ENCODE results near the gene ALDH1L2.
"Not testable (repeated sequence)": the region's sequence is repeated elsewhere in the genome, so short reads cannot be mapped to it uniquely, and the experiment has no call there.

ALDH1L2 gene

GRCh38 chr12:105100207-105100985 is 16.1 kb upstream of the ALDH1L2 start:
- Histone ChIP-seq H2BK5ac (ENCODE audit: low read depth, low read length, poor library complexity) (no peak overlapping the region), H3K4me3 (ENCODE audit: low read depth, low read length) (no peak overlapping the region), H3K14ac (ENCODE audit: low read length) (no peak overlapping the region), H2BK12ac (ENCODE audit: low read length) (no peak overlapping the region), H3K27ac (ENCODE audit: low read depth, low read length) (no peak overlapping the region), H4K91ac (ENCODE audit: low read depth, low read length) (no peak overlapping the region), H3K9me3 (ENCODE audit: insufficient read depth, low read depth, low read length) (peaks cover 2% of the 10 kb centered on the region), H4K8ac (ENCODE audit: low read depth, low read length) (peak overlapping the region; percentile 28), H3K27me3 (ENCODE audit: insufficient read depth, low read length) (no peaks in the 10 kb centered on the region), H3K79me1 (ENCODE audit: low read length) (no peaks in the 10 kb centered on the region), H2AFZ (ENCODE audit: insufficient read depth, low read length, poor library complexity) (no peak overlapping the region), H2BK120ac (ENCODE audit: insufficient read depth, low read length, poor library complexity) (peak overlapping the region; percentile 33), H3K36me3 (ENCODE audit: control insufficient read depth in 1 of 2, insufficient read depth in 2 of 2, low read length in 2 of 2) (no peaks in the 10 kb centered on the region), H3K4ac (ENCODE audit: low read depth, low read length) (no peak overlapping the region), H3K4me1 (ENCODE audit: control insufficient read depth in 1 of 2, insufficient read depth in 2 of 2, low read length in 2 of 2) (peaks cover 2% of the 10 kb centered on the region in 2 experiments), H3K23ac (ENCODE audit: low read length) (no peak overlapping the region), H2AK5ac (ENCODE audit: low read length) (no peak overlapping the region), H3K4me2 (ENCODE audit: low read length) (no peak overlapping the region), H3K9ac (ENCODE audit: low read length) (no peak overlapping the region), H4K12ac (ENCODE audit: low read depth, low read length) (no peak overlapping the region), H3K18ac (ENCODE audit: low read length) (no peak overlapping the region), H3K79me2 (ENCODE audit: control insufficient read depth, insufficient read depth, low read length, poor library complexity) (no peaks in the 10 kb centered on the region)
- peak in 1 of 2 donors; percentile 64 for DNase-seq
- WGBS (ENCODE audit: extremely low coverage, insufficient coverage, insufficient read length): no CpG with 5 or more reads among the region's 7 CpGs

GRCh38 chr12:105099356-105099755 is 15.1 kb upstream of the ALDH1L2 start:
- Histone ChIP-seq H3K4me1 (ENCODE audit: control insufficient read depth in 1 of 2, insufficient read depth in 2 of 2, low read length in 2 of 2) (peaks cover 2% of the 10 kb centered on the region in 2 experiments), H3K9me3 (ENCODE audit: insufficient read depth, low read depth, low read length) (peaks cover 4% of the 10 kb centered on the region)
- WGBS (ENCODE audit: extremely low coverage, insufficient coverage, insufficient read length): no CpG with 5 or more reads among the region's 1 CpG

GRCh38 chr12:105095338-105095737 is 11.1 kb upstream of the ALDH1L2 start:
- H3K4me2 ChIP-seq (ENCODE audit: low read length); H4K12ac ChIP-seq (ENCODE audit: low read depth, low read length); H3K4me1 ChIP-seq (ENCODE audit: control insufficient read depth in 1 of 2, insufficient read depth in 2 of 2, low read length in 2 of 2); H3K4ac ChIP-seq (ENCODE audit: low read depth, low read length); H3K9me3 ChIP-seq (ENCODE audit: insufficient read depth, low read depth, low read length); H2AFZ ChIP-seq (ENCODE audit: insufficient read depth, low read length, poor library complexity); H3K23ac ChIP-seq (ENCODE audit: low read length); H2BK12ac ChIP-seq (ENCODE audit: low read length); H3K14ac ChIP-seq (ENCODE audit: low read length); H3K27ac ChIP-seq (ENCODE audit: low read depth, low read length); H4K91ac ChIP-seq (ENCODE audit: low read depth, low read length); H3K4me3 ChIP-seq (ENCODE audit: low read depth, low read length); H3K79me1 ChIP-seq (ENCODE audit: low read length); H2AK5ac ChIP-seq (ENCODE audit: low read length); H4K8ac ChIP-seq (ENCODE audit: low read depth, low read length); H3K18ac ChIP-seq (ENCODE audit: low read length); H3K9ac ChIP-seq (ENCODE audit: low read length); H3K27me3 ChIP-seq (ENCODE audit: insufficient read depth, low read length); H2BK5ac ChIP-seq (ENCODE audit: low read depth, low read length, poor library complexity); H3K36me3 ChIP-seq (ENCODE audit: control insufficient read depth in 1 of 2, insufficient read depth in 2 of 2, low read length in 2 of 2); H2BK120ac ChIP-seq (ENCODE audit: insufficient read depth, low read length, poor library complexity); H3K79me2 ChIP-seq (ENCODE audit: control insufficient read depth, insufficient read depth, low read length, poor library complexity): not testable (repeated sequence)
- WGBS (ENCODE audit: extremely low coverage, insufficient coverage, insufficient read length): no CpG with 5 or more reads among the region's 5 CpGs
- DNase-seq: peak in 1 of 2 donors; percentile 10

More at GRCh38 chr12:105099356-105099755, 15.1 kb upstream of the ALDH1L2 start:
- no peak overlapping the region for H3K14ac ChIP-seq (ENCODE audit: low read length)
- no peak overlapping the region for H2BK5ac ChIP-seq (ENCODE audit: low read depth, low read length, poor library complexity)
- H3K4me2 ChIP-seq (ENCODE audit: low read length): no peak overlapping the region
- no peak overlapping the region for H2AFZ ChIP-seq (ENCODE audit: insufficient read depth, low read length, poor library complexity)
- H3K79me2 ChIP-seq (ENCODE audit: control insufficient read depth, insufficient read depth, low read length, poor library complexity): no peaks in the 10 kb centered on the region
- H3K18ac ChIP-seq (ENCODE audit: low read length): no peak overlapping the region
- no peak overlapping the region for H3K9ac ChIP-seq (ENCODE audit: low read length)
- no peak overlapping the region for H4K12ac ChIP-seq (ENCODE audit: low read depth, low read length)
- H2AK5ac ChIP-seq (ENCODE audit: low read length): no peak overlapping the region
- H2BK12ac ChIP-seq (ENCODE audit: low read length): no peak overlapping the region
- no peaks in the 10 kb centered on the region for H3K27me3 ChIP-seq (ENCODE audit: insufficient read depth, low read length)
- no peak overlapping the region for H3K4ac ChIP-seq (ENCODE audit: low read depth, low read length)
- no peak overlapping the region for H4K91ac ChIP-seq (ENCODE audit: low read depth, low read length)
- no peak overlapping the region for H2BK120ac ChIP-seq (ENCODE audit: insufficient read depth, low read length, poor library complexity)
- H3K4me3 ChIP-seq (ENCODE audit: low read depth, low read length): no peak overlapping the region
- no peak overlapping the region for H3K27ac ChIP-seq (ENCODE audit: low read depth, low read length)
- no peaks in the 10 kb centered on the region for H3K79me1 ChIP-seq (ENCODE audit: low read length)
- DNase-seq: no peak
- no peak overlapping the region for H4K8ac ChIP-seq (ENCODE audit: low read depth, low read length)
- H3K36me3 ChIP-seq (ENCODE audit: control insufficient read depth in 1 of 2, insufficient read depth in 2 of 2, low read length in 2 of 2): peaks cover 1 to 2% of the 10 kb centered on the region in 2 experiments
- no peak overlapping the region for H3K23ac ChIP-seq (ENCODE audit: low read length)

- Histone ChIP-seq H3K23ac (ENCODE audit: low read length) (no peak overlapping the region), H3K4ac (ENCODE audit: low read depth, low read length) (no peak overlapping the region), H3K79me2 (ENCODE audit: control insufficient read depth, insufficient read depth, low read length, poor library complexity) (no peaks in the 10 kb centered on the region), H3K27me3 (ENCODE audit: insufficient read depth, low read length) (no peaks in the 10 kb centered on the region), H4K91ac (ENCODE audit: low read depth, low read length) (no peak overlapping the region), H2AFZ (ENCODE audit: insufficient read depth, low read length, poor library complexity) (no peak overlapping the region), H3K36me3 (ENCODE audit: control insufficient read depth in 1 of 2, insufficient read depth in 2 of 2, low read length in 2 of 2) (peaks cover 1 to 2% of the 10 kb centered on the region in 2 experiments), H3K9ac (ENCODE audit: low read length) (no peak overlapping the region), H2AK5ac (ENCODE audit: low read length) (no peak overlapping the region), H2BK12ac (ENCODE audit: low read length) (no peak overlapping the region), H3K18ac (ENCODE audit: low read length) (no peak overlapping the region), H3K4me3 (ENCODE audit: low read depth, low read length) (no peak overlapping the region), H2BK5ac (ENCODE audit: low read depth, low read length, poor library complexity) (no peak overlapping the region), H3K9me3 (ENCODE audit: insufficient read depth, low read depth, low read length) (peaks cover 4% of the 10 kb centered on the region), H2BK120ac (ENCODE audit: insufficient read depth, low read length, poor library complexity) (no peak overlapping the region), H3K4me2 (ENCODE audit: low read length) (peak overlapping the region; percentile 67), H3K14ac (ENCODE audit: low read length) (no peak overlapping the region), H4K12ac (ENCODE audit: low read depth, low read length) (no peak overlapping the region), H3K4me1 (ENCODE audit: control insufficient read depth in 1 of 2, insufficient read depth in 2 of 2, low read length in 2 of 2) (no peaks in the 10 kb centered on the region), H4K8ac (ENCODE audit: low read depth, low read length) (no peak overlapping the region), H3K27ac (ENCODE audit: low read depth, low read length) (no peak overlapping the region), H3K79me1 (ENCODE audit: low read length) (no peaks in the 10 kb centered on the region)
- peak; percentile 61 to 70 for DNase-seq
- WGBS (ENCODE audit: extremely low coverage, insufficient coverage, insufficient read length): no CpG with 5 or more reads among the region's 13 CpGs
Measured at GRCh38 chr12:105092336-105092735, 8.1 kb upstream of the ALDH1L2 start.
